OCI-LY3 (cell line): Measurements from ENCODE around the gene SANBR.

Experiments used
- H2AFZ ChIP-seq: fragments of 200-600, 300-600 bp; shearing (Covaris generic); 2 replicates; pipeline ENCODE4 v1.6.0; 2014; ENCODE audit warnings: antibody characterized with exemption, low read depth, low read length
- H3K27ac ChIP-seq: fragments of 200-600, 300-600 bp; sonication (generic); 2 replicates; pipeline ENCODE4 v1.5.1; 2014; ENCODE audit warnings: mild to moderate bottlenecking, low read length, moderate library complexity, mixed read lengths
- H3K27me3 ChIP-seq: fragments of 200-600, 300-600 bp; sonication (generic); 2 replicates; pipeline ENCODE4 v1.6.1; 2014; ENCODE audit warnings: low read depth, low read length, mixed read lengths
- H3K36me3 ChIP-seq: fragments of 200-600, 300-600 bp; sonication (generic); replicated peaks from 2 replicates; pipeline ENCODE3; 2014; ENCODE audit warnings: low read depth, low read length, mixed read lengths
- H3K4me1 ChIP-seq: fragments of 300-600, 200-600 bp; sonication (generic); 2 replicates; pipeline ENCODE4 v1.6.1; 2014; ENCODE audit warnings: low read length, mixed read lengths
- H3K4me2 ChIP-seq: fragments of 200-600, 300-600 bp; sonication (generic); 2 replicates; pipeline ENCODE4 v1.6.1; 2014; ENCODE audit warnings: low read length, mixed read lengths
- H3K4me3 ChIP-seq: fragments of 300-600, 200-600 bp; sonication (generic); 2 replicates; pipeline ENCODE4 v1.5.1; 2014; ENCODE audit warnings: antibody characterized with exemption, mild to moderate bottlenecking, low read length, moderate library complexity
- H3K79me2 ChIP-seq: fragments of 300-600, 200-600 bp; shearing (Covaris generic); 2 replicates; pipeline ENCODE4 v1.6.1; 2014; ENCODE audit warnings: mild to moderate bottlenecking, low read length, mixed read lengths
- H3K9ac ChIP-seq: fragments of 300-600, 200-600 bp; shearing (Covaris generic); 2 replicates; pipeline ENCODE4 v1.6.0; 2014; ENCODE audit warnings: mild to moderate bottlenecking, low read length, moderate library complexity
- H3K9me3 ChIP-seq: fragments of 200-600, 300-600 bp; shearing (Covaris generic); 2 replicates; pipeline ENCODE4 v1.6.1; 2014; ENCODE audit warnings: low read length, mixed read lengths; ENCODE audit not compliant: insufficient read depth
- H4K20me1 ChIP-seq: fragments of 200-600, 300-600 bp; sonication (generic); 2 replicates; pipeline ENCODE4 v1.6.1; 2016; ENCODE audit warnings: low read length, mixed read lengths; ENCODE audit not compliant: insufficient read depth
- CTCF ChIP-seq: fragments of 200-600, 300-600 bp; sonication (generic); IDR thresholded peaks from 2 replicates; pipeline ENCODE4 v1.5.1; 2014; ENCODE audit warnings: antibody characterized with exemption, low read length, low read depth
- EZH2phosphoT487 ChIP-seq: fragments of 200-600 bp; shearing (Covaris generic); IDR thresholded peaks from 2 replicates; pipeline ENCODE4 v1.6.1; 2018; ENCODE audit warnings: antibody characterized with exemption, mixed run types, low read depth

Gene SANBR

DNA sequence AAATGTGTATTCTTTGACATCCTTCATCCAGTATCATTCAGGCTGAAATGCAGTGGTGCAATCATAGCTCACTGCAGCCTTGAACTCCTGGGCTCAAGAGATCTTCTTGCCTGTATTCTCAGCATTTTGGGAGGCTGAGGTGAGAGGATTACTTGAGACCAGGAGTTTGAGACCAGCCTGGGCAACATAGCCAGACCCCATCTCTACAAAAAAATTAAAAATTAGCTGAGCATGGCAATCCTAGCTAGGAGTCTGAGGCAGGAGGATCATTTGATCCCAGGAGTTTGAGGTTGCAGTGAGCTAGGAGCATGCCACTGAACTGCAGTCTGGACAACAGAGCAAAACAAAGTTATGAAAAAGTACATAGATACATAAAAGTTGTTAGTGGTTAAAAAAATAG is 24.1 kb downstream of the SANBR start:
- H3K27me3 ChIP-seq = no peaks in the 10 kb centered on the region
- TF ChIP-seq CTCF (no peak), EZH2phosphoT487 (no peak)
- no peaks in the 10 kb centered on the region for H4K20me1 ChIP-seq
- H3K4me1 ChIP-seq = no peaks in the 10 kb centered on the region
- H3K4me2 ChIP-seq = no peak overlapping the region
- H3K4me3 ChIP-seq = no peak overlapping the region
- no peaks in the 10 kb centered on the region for H3K9me3 ChIP-seq
- H2AFZ ChIP-seq = no peak overlapping the region
- no peaks in the 10 kb centered on the region for H3K79me2 ChIP-seq
- no peak overlapping the region for H3K9ac ChIP-seq
- no peak overlapping the region for H3K27ac ChIP-seq
- H3K36me3 ChIP-seq = no peaks in the 10 kb centered on the region

DNA sequence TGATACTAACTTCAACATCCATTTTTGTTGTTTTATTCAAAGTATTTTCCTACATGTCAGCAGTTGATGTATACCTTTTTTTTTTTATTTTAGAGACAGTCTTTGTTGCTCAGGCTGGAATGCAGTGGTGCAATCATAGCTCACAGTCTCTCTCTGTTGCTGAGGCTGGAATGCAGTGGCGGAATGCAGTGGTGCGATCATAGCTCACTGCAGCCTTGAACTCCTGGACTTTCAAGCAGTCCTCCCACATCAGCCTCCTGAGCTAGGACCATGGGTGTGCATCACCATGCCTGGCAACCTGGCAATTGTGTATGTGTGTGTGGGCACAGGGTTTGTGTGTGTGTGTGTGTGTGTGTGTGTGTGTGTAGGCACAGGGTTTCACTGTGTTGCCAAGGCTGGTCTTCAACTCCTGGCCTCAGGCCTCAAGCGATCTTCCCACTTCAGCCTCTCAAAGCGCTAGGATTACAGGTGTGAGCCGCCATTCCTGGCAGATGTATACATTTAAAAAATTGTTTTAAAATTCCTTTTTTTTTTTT is 24.8 kb downstream of the SANBR start:
- H3K4me3 ChIP-seq = no peak overlapping the region
- H3K79me2 ChIP-seq = no peaks in the 10 kb centered on the region
- H3K27ac ChIP-seq = no peak overlapping the region
- no peaks in the 10 kb centered on the region for H4K20me1 ChIP-seq
- H3K9ac ChIP-seq = no peak overlapping the region
- H3K27me3 ChIP-seq = no peaks in the 10 kb centered on the region
- no peak overlapping the region for H2AFZ ChIP-seq
- H3K9me3 ChIP-seq = no peaks in the 10 kb centered on the region
- no peaks in the 10 kb centered on the region for H3K36me3 ChIP-seq
- H3K4me2 ChIP-seq = no peak overlapping the region
- no peak for TF ChIP-seq EZH2phosphoT487
- H3K4me1 ChIP-seq = no peaks in the 10 kb centered on the region

DNA sequence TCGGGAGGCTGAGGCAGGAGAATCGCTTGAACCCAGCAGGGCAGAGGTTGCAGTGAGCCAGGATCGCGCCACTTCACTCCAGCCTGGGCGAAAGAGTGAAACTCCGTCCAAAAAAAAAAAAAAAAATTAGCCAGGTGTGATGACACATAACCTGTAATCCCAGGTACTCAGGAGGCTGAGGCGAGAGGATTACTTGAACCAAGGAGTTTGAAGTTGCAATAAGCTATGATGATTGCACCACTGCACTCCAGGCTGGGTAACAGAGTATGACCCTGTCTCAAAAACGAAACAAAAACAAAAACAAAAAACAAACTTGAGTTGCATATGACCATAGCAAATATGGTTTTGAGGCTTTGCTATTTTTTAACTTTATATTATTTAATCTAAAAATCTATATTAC is 25.8 kb downstream of the SANBR start:
- no peak overlapping the region for H3K9ac ChIP-seq
- H3K4me1 ChIP-seq = no peaks in the 10 kb centered on the region
- no peaks in the 10 kb centered on the region for H3K27me3 ChIP-seq
- no peaks in the 10 kb centered on the region for H3K79me2 ChIP-seq
- H3K4me2 ChIP-seq = no peak overlapping the region
- H3K36me3 ChIP-seq = no peaks in the 10 kb centered on the region
- H4K20me1 ChIP-seq = no peaks in the 10 kb centered on the region
- no peak overlapping the region for H2AFZ ChIP-seq
- no peak overlapping the region for H3K4me3 ChIP-seq
- no peak for TF ChIP-seq EZH2phosphoT487
- TF ChIP-seq CTCF = no peak
- no peak overlapping the region for H3K27ac ChIP-seq
- no peaks in the 10 kb centered on the region for H3K9me3 ChIP-seq

GRCh38 chr2:61096438-61096837 is 30.8 kb downstream of the SANBR start:
- TF ChIP-seq EZH2phosphoT487 = no peak
- TF ChIP-seq CTCF = no peak
- Histone ChIP-seq H3K79me2 (no peaks in the 10 kb centered on the region), H3K27me3 (no peaks in the 10 kb centered on the region), H3K9me3 (no peaks in the 10 kb centered on the region), H3K4me3 (no peak overlapping the region), H4K20me1 (no peaks in the 10 kb centered on the region), H3K36me3 (no peaks in the 10 kb centered on the region), H3K9ac (no peak overlapping the region), H3K27ac (no peak overlapping the region), H2AFZ (no peak overlapping the region), H3K4me1 (no peaks in the 10 kb centered on the region), H3K4me2 (no peak overlapping the region)

DNA sequence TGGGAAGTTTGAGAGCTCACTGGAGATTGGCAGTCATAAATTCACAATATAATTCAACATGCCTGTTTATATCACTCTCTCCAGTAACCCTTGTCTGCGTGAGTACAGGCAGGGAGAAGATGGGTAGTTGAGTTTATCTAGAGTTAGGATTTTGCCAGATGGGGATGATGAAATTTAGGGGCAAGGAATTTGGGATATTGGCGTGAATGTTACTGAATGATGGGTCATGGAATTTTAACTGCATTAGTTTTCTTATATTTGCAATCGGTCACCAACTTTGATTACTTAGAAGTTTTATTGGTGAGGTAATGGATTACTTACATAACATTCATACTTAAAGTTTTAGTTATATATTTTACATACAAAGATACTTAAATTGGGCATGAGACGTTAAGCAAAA is 35.1 kb downstream of the SANBR start:
- Histone ChIP-seq H3K4me3 (no peak overlapping the region), H2AFZ (no peak overlapping the region), H3K4me2 (no peak overlapping the region), H3K27ac (no peak overlapping the region), H3K79me2 (no peaks in the 10 kb centered on the region), H3K4me1 (no peaks in the 10 kb centered on the region), H3K9ac (no peak overlapping the region), H4K20me1 (no peaks in the 10 kb centered on the region), H3K9me3 (no peaks in the 10 kb centered on the region), H3K36me3 (no peaks in the 10 kb centered on the region), H3K27me3 (no peaks in the 10 kb centered on the region)
- TF ChIP-seq EZH2phosphoT487 (no peak), CTCF (no peak)
